GM19328 (cell line): Measurements from ENCODE around the gene EGLN3.

Source experiments
- ATAC-seq: cut with Tn5 transposase; IDR thresholded peaks from one replicate; pipeline ENCODE4 v1.9.1; 2021; ENCODE audit warnings: mild to moderate bottlenecking, moderate library complexity; ENCODE audit not compliant: unreplicated experiment

The EGLN3 gene

DNA sequence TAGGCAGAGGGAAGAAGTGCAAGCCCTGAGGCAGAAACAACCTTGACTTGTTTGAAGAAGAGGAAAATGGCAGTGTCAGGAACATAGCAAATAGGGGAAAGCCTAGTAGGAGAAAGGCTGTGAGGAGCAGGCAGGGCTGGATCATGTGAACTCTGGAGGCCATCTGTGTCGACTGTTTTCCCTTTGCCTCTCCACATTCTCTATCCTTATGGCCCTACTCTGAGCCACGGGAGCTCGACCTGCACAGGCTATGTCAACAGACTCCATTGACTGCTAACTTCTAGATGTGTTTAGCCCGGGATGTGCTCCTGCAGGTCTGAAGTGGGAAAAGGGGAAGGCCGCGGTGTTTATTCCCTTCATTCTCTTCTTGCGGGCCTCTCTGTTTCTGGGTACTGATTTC is 35.2 kb downstream of the EGLN3 start:
- ATAC-seq = no peak

DNA sequence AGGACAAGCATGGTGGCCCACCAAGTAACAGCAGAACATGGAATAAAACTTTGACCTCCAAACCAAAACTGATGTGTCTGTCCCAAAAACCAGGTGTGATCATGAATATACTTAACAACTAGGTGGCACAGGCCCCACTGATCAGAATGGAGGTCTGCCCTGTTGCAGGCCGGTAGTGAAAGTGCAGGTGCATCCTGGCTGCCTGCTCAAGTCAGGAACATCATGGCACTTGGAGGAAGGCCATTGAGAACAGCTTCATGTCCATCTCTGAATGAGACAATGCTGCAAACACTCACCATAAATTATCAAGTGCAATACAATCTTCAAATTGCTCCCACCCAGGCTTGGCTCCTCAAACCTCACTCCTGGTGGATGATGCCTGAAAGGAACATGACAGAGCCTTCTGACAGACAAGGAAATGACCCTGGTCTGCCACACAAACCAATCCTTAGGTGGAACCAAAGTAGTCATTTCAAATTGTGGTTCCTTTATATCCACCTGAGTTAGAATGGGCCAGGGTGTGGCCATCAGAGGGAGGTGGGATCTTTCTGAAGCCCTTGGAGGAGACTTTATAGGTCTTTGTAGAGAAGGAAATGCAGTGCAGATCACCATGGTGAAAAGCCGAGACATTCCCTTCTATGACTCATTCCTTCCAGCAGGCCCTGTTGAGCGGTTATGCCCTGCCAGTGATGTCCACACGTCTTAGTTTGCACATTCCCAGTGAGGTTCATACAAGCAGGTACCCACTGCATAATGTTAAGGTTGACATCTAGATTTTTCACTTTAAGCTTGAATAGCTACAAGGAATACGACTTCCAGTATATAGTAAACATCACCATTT is 36.0 kb downstream of the EGLN3 start:
- no peak for ATAC-seq

DNA sequence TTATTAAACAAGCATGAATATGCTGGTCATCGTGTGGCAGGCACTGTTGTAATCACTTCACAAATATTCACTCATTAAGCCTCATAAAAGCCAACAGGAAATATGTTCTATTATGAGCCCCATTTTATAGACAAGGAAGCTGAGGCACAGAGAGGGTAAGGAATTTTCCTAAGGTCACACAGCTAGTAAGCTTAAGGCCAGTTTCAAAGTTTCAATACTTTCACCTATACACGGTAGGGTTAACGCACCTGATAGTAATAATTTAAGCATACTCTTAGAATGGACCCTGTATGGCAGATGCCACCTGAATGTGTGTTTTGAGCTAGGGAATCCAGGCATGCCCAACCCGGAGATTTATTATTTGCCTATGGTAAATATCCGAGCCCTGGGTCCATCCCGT is 39.8 kb downstream of the EGLN3 start:
- ATAC-seq = no peak

DNA sequence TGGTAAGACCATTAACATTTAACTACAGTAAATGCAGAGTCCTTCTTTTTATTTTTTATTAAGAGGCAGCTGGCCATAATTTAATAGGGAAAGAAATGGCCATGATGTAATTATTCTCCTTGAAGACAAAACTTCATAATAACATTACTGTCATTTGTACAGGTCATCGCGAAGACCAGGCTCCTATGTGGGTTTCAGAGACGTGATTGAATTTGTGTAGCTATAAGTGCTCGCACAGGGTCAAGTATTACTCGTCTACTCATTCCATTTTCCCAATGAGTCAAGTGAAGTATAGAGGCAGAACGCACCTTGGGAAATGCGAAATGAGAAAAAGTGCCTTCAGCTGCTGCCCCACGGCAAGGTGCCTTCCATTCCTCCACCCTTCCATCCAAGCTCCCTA is 40.4 kb downstream of the EGLN3 start:
- no peak for ATAC-seq

DNA sequence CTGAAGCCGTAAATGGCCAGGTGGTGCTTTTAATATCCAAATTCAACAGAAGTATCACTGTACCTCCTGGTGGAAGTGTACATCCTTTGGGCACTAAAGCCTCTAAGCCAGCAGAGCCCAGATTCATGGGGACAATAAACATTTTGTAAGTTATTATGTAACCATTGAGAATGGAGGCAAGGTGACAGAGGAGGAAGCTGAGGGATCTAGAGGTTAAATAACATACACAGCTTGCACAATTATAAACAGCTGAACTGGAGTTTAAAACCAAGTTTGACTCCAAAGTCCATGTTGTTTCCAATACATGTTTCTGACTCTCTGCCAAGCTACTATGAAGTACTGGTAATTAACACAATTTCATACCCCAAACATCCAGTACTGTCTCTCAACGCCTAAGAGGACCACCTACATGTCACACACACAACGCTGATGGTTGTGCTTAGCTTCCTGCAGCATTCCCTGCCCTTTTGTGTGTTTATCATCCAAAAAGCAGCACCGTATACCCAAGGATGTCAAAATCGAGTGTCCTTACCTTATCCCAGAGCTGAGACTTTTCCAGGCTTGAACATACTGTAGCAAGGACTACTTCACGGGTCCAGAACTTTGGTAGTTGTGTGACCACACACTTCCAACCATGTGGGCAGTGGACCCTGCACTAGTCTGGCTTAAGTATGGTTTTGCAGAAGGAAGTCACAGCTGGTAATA is 41.3 kb downstream of the EGLN3 start:
- no peak for ATAC-seq

DNA sequence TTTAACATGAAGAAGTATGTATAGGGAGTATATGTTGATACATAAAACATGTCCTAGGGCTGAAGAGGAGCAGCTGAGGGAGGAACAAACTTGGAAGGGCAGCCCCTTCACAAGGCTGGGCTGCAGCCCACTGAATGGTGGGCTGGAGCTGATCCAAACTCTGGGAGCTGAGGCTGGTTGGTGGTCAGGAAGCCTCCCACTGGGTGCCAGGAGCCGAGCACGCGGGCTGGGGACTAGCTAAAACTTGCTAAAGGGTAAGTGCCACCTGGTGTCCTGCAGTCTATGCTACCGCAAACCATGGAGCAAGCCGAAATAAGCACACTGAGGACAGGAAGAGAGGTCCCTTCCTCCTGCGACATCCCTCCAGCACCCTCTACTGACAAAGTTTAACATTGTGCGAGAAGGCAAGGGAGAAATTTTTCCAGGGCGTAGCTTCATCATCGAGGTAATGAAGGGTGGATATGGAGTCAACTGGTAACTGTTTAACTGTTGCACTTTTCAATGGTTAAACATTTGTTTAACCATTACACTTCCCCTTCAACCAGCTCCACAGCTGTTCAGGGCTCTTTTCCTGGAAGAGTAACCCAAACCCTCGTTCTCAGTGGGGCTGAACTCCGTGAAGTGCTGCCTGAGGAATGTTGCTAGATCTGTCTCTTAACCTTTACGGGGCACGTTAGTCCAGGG is 42.2 kb downstream of the EGLN3 start:
- ATAC-seq = no peak

DNA sequence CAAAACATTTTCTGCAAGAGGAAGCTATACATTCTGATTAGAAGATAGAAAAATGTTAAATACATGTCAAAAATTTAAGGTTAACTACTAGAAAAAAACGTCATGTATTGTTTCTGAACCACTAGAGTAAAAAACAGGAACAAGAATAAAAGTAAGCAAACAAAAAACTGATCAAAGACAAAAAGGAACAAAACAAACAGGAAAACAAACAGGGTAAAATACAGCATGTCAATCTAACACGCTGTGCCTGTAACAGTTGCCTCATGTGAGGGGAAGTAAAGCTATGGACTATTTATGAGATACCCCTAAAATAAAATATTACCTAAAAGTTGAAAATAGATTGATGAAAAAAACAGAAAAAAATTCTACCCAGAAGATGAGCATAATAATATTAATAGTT is 43.9 kb downstream of the EGLN3 start:
- no peak for ATAC-seq

DNA sequence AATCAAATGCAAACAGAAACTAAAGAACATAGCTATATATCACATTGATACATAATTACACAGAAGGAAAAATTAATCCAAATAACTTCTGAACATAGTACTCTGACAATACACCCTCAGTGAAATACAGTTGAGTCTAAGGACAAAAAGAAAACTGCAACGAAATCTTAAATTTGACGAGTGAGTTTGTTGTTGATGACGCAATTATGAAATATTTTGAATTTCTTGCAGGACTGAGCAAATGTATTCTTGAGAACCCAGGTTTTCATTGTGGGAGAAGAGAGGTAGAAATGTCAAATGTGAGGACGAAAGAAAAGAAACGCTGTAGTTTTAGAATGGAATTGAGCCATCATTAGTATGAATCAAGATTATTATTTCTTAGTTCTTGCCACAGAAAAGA is 46.3 kb downstream of the EGLN3 start:
- no peak for ATAC-seq

DNA sequence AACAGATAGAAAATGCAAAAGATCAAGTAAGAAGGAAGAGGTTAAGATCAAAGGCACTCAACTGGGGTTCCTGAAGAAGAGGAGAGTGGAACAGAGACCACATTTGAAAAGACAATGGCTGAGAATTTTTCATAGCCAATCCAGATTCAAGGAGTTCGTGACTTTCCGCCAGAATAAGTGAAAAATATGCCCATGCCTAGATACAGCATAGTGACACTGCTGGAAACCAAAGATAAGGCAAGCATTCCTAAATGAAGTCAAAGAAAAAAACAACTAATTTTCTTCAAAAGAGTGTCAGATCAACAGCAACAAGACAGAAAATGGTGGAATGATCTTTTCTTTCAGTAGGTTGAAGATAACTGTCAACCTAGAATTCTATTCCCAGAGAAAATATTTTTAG is 47.5 kb downstream of the EGLN3 start:
- no peak for ATAC-seq

DNA sequence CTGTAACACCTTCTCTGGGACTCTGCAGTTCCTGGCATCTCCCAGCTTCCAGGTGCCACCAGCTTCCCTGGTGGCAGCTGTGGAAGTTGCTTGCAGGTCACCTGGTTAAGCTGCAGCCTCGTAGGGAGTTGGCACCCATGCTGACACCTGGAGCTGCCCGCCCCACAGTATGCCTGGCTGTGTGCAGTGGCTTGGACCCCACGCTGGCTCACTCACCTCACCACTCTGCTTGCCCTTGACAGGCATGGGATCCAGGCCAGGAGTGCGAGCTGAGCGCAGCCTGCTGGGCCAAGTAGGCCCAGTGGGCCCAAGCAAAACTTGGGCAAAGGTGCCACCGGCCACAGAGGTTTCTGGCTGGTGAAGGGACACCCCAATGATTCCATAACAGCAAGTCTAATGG is 48.5 kb downstream of the EGLN3 start:
- no peak for ATAC-seq

DNA sequence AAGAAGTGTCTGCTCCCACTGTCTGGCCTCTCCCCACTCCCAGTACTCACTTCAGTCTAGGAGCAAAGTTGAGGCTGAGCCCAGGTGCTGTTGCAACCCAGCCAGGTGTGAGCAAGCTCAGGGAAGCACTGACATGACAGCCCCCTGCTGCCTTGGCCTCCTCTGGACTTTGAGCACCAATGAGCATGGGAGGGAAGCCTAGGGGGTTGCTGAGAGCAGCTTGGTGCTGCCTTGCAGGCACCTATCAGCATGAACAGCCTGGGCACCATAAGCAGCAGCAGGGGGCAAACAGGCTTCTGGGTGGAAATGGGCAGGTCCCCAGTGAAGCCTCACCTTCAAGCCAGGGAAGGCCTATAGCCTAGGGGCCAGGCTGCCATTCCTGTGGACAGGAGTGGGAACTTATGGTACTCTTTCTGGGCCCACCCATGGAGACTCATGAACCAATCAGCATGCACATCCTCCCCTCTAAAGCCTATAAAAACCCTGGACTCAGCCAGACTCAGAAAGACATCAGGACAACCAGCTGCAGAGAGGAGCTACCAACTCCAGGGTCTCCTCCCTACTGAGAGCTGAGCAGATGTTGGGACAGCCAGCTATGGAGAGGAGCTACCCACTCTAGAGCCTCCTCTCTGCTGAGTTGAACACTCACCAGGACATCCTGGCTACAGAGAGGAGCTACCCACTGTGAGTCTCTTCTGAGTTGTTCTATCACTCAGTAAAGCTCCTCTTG is 49.3 kb downstream of the EGLN3 start:
- no peak for ATAC-seq

DNA sequence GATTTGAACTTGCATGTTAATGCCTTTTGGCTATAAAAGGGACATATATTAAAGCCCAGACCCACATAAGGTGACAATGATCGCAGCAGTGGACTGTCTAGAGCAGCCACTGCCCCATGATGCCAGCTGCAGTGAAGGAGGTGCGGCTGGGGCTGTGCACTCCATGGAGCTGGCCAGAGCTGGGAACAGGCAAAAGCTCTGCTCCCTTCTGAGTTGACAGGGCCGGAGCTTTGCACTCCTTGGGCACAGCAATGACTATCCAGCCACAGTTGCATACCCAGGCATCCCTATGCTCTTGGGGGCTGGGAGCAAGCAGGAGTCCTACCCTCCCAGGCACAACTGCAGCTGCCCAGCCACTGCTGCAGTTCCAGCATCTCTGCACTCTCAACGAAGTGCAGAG is 50.2 kb downstream of the EGLN3 start:
- no peak for ATAC-seq

DNA sequence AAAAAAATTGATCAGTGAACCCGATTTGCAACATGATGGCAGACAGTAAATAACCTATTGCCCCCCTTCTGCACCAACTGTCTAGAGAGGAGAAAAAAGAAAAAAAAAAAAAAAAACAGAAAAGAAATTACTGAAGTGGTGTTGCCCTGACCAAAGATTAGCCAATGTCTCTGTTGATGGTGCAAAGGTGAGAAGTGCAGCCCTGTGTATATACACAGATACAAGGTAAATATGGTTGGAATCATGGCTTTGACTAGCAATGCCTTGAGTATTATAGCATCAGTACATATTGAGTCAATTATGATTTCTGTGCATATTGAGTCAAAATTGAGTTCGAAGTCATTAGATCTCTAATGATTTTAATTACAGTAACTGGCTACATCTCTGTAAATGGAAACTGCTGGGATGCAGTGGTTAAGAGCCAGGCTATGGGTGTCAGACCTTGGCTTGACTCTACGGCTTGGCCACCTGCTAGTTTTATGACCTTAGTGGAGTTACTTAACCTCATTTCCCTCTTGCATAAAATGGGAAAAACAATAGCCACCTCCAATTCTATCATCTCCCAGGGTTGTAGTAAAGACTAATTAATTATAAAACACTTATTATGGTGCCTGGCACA is 51.0 kb downstream of the EGLN3 start:
- ATAC-seq = no peak

DNA sequence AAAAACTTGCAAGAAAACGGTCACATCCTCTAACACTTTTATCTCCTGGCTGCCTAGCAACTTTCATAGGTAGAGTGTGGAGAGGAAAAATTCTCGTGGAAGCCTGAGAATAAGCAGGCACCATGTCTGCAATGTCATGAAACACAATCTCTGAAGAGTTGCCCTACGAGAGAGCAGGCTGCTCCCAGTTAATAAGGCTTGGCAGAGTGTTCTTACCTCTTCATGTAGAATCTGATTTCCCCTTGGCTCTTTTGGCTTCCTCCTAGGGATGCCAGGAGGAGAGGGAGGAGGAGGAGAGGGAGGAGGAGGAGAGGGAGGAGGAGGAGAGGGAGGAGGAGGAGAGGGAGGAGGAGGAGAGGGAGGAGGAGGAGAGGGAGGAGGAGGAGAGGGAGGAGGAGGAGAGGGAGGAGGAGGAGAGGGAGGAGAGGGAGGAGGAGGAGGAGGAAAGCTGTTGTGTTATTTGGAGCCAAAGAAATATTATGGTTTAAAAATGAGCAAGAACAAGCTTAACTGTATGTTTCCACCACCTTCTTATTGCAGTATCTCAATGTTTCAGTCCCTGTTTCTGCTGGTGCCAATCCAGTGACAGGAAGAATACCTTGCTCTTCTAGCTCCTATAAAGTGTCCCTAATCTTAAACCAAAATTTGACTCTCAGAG is 52.9 kb downstream of the EGLN3 start:
- no peak for ATAC-seq

DNA sequence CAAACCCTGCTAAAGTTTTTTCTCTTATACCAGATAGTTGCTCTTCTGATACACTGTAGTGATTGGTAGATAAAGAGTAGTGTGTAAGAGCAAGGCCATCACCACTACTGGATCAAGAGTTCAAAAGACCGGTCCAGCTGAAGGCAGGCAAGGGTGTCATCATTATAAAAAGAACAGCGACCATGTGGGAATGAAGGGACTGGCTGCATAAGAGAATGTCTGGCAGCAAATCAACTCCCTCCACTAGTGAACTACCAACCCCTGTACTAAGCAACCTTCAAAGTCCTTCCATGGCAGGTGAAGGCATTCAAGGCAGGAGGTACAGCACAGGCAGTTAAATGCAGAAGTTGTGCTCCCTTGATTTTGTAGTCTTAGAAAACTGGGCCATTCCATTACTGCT is 53.5 kb downstream of the EGLN3 start:
- ATAC-seq = no peak

DNA sequence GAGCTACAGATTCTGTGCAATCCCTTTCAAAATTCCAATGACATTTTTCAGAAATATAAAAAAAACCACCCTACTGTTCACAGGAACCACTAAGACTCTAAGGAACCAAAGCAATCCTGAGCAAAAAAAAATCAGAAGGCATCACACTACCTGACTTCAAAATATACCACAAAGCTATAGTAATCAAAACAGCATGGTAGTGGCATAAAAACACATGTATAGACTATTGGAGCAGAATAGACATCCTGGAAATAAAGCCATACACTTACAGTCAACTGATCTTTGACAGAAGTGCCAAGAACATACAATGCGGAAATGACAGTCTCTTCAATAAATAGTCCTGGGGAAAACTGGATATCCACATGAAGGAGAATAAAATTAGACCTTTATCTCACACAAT is 56.5 kb downstream of the EGLN3 start:
- no peak for ATAC-seq

DNA sequence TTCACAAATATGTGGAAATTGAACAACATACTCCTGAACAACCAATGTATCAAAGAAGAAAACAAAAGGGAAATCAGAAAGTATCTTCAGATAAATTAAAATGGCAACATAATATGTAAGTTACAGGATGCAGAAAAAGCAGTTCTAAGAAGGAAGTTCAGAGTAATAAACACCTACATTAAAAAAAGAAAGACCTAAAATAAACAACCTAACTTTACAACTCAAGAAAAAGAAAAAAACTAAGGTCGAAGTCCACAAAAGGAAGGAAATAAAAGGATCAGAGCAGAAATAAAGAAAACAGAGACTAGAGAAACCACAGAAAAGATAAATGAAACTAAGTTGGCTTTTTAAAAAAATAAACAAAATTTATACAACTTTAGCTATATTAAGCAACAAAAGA is 59.2 kb downstream of the EGLN3 start:
- no peak for ATAC-seq

DNA sequence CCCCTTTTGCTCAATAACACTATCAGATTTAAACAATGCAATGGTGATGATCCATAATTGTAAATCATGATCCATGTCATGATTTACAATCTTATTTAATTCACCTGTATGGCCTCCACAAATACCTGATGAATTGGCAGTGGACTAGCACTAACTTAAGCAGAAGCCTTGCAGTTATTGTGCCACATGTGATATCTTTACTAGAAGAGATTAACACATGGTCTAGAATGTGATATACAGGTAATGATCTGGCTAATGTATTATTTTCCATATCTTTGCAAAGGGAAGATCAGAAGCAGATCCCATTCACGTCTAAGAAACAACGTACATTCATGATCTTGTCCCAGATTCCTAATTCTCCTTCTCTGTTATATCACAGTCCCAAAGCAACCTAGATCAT is 66.0 kb downstream of the EGLN3 start:
- no peak for ATAC-seq

DNA sequence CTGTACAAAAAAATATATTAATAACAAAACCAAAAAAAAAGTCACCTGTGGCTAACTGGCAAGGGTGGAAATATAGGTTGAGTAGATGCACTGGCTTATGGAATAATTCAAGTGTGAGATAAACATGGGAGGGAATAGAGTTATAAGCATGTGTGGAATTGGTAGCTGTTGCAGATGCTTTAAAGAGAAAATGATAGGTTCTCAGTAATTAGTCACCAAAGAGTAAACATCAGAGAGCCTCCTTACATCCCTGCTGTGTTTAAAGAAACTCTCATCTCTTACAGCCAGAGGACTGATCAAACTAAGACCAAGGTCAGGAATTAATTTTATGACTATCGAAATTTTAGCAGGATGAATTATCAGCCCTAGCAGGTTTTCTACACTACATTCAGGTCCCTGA is 70.5 kb downstream of the EGLN3 start:
- ATAC-seq = no peak

DNA sequence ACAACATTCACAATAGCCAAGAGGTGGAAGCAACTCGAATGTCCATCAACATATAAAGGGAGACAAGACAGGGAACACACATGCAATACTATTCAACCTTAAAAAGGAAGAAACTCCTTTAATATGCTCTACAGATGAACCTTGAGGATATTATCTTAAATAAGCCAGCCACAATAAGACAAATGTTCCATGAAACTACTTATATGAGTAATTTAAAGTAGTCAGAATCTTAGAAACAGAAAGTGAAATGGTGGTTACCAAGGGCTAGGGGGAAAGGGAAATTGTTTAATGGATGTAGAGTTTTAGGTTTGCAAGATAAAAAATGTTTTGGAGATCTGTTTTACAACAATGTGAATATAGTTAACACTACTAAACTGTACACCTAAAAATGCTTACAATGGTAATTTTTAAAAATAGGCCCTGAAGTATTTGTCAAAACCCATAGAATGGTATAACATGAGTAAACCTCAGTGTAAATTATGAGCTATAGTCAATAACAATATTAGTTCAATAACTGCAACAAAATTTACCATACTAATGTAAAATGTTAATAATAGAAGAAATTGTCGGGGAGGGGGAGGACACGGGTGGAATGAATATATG is 71.1 kb downstream of the EGLN3 start:
- no peak for ATAC-seq
